Osteoblast (primary cell): Measurements from ENCODE around the gene LENG9. TPM values are rescaled to one million over a fixed set of nuclear protein-coding genes. Genes with fewer than 3 reads are reported as not detected.
A peak's percentile ranks its signal among the peaks of the same experiment; 100 is the strongest.
"Not testable (repeated sequence)": the region's sequence is repeated elsewhere in the genome, so short reads cannot be mapped to it uniquely, and the experiment has no call there.

Experiments
- DNase-seq: peaks from one replicate; pipeline ENCODE4 v3.0.0; 2011; ENCODE audit warnings: low spot score, mixed read lengths; ENCODE audit not compliant: insufficient read length; ENCODE audit errors: missing footprints
- H2AFZ ChIP-seq: 2 replicates; pipeline ENCODE4 v1.6.0; 2011; ENCODE audit warnings: mild to moderate bottlenecking, low read length
- H3K27ac ChIP-seq: 2 replicates; pipeline ENCODE4 v1.5.1; 2011; ENCODE audit warnings: mild to moderate bottlenecking, low read depth, low read length, moderate library complexity
- H3K27me3 ChIP-seq: 2 replicates; pipeline ENCODE4 v1.6.0; 2012; ENCODE audit warnings: mild to moderate bottlenecking, control low read depth, inconsistent platforms, low read length, moderate library complexity; ENCODE audit not compliant: insufficient read depth
- H3K36me3 ChIP-seq: 2 replicates; pipeline ENCODE4 v1.5.1; 2011; ENCODE audit warnings: mild to moderate bottlenecking, low read length, control low read depth, moderate library complexity; ENCODE audit not compliant: insufficient read depth
- H3K4me1 ChIP-seq: 2 replicates; pipeline ENCODE4 v1.5.1; 2011; ENCODE audit warnings: mild to moderate bottlenecking, low read length, control low read depth, moderate library complexity; ENCODE audit not compliant: insufficient read depth
- H3K4me2 ChIP-seq: 2 replicates; pipeline ENCODE4 v1.6.0; 2011; ENCODE audit warnings: mild to moderate bottlenecking, low read length; ENCODE audit not compliant: insufficient read depth
- H3K4me3 ChIP-seq: fragments of 200-600 bp; sonication (generic); 3 replicates; pipeline ENCODE4 v1.5.1; 2012; ENCODE audit warnings: mild to moderate bottlenecking, low read length, inconsistent platforms; ENCODE audit not compliant: insufficient read depth
- H3K79me2 ChIP-seq: 2 replicates; pipeline ENCODE4 v1.6.0; 2012; ENCODE audit warnings: mild to moderate bottlenecking, low read length, control low read depth, inconsistent platforms; ENCODE audit not compliant: insufficient read depth
- H3K9me3 ChIP-seq: 2 replicates; pipeline ENCODE4 v1.5.1; 2011; ENCODE audit warnings: low read depth, low read length, control low read depth
- H4K20me1 ChIP-seq: 2 replicates; pipeline ENCODE4 v1.6.0; 2012; ENCODE audit warnings: mild to moderate bottlenecking, low read length, control low read depth; ENCODE audit not compliant: insufficient read depth
- total RNA-seq: library from RNA; depleted of rRNA; stranded (reverse); fragments of >200 nt; gene quantifications from 2 replicates; pipeline ENCODE4 v1.2.3, GENCODE V29; 2012
- TF ChIP-seq, protein P1 (sequence below): IDR thresholded peaks from 2 replicates; pipeline ENCODE4 v1.5.1; 2011; ENCODE audit warnings: mild to moderate bottlenecking, low read depth, low read length, moderate library complexity; ENCODE audit errors: extremely low read depth

LENG9 gene
- 14.4 and 21.4 TPM in 2 replicates for total RNA-seq

DNA sequence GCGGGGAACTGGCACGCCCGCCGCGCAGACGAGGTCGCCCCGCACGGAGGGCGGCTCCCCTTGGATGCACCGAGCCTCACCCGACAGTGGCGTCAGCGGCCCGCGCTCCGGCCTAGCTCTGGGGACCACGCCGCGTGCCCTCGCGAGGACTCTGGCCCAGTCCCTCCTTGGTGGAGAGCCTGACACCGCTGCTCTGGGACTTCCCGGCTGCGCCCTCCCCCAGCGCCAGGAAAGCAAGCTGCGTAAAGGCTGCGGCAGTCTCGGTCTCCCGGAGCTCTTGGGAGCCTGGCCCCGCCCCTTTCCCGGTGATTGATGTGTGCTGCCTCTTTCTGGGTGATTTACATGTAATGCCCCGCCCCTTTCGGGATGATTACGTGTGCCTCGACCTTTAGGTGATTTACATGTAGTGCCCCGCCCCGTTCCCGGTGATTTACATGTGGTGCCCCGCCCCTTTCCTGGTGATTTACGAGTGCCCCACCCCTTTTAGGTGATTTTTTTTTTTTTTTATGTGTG lies at the start of gene LENG9:
Gene LENG9 (minus strand): TSS at position 248 of the 513 bp plus-strand sequence. CDS start 252 bp downstream, outside the sequence.
- Histone ChIP-seq H3K36me3 (peaks cover 32% of the 10 kb centered on the region), H4K20me1 (peaks cover 23% of the 10 kb centered on the region), H3K4me1 (peaks cover 23% of the 10 kb centered on the region), H2AFZ (peak within 1 kb of the TSS; percentile 89), H3K79me2 (peaks cover 34% of the 10 kb centered on the region), H3K27me3 (no peaks in the 10 kb centered on the region), H3K9me3 (no peaks in the 10 kb centered on the region), H3K27ac (peak within 1 kb of the TSS; percentile 83), H3K4me2 (peak within 1 kb of the TSS; percentile 87), H3K4me3 (peak within 1 kb of the TSS; percentile 76)
- TF ChIP-seq, protein P1, sequence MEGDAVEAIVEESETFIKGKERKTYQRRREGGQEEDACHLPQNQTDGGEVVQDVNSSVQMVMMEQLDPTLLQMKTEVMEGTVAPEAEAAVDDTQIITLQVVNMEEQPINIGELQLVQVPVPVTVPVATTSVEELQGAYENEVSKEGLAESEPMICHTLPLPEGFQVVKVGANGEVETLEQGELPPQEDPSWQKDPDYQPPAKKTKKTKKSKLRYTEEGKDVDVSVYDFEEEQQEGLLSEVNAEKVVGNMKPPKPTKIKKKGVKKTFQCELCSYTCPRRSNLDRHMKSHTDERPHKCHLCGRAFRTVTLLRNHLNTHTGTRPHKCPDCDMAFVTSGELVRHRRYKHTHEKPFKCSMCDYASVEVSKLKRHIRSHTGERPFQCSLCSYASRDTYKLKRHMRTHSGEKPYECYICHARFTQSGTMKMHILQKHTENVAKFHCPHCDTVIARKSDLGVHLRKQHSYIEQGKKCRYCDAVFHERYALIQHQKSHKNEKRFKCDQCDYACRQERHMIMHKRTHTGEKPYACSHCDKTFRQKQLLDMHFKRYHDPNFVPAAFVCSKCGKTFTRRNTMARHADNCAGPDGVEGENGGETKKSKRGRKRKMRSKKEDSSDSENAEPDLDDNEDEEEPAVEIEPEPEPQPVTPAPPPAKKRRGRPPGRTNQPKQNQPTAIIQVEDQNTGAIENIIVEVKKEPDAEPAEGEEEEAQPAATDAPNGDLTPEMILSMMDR: no peak
- peak; percentile 99 for DNase-seq

DNA sequence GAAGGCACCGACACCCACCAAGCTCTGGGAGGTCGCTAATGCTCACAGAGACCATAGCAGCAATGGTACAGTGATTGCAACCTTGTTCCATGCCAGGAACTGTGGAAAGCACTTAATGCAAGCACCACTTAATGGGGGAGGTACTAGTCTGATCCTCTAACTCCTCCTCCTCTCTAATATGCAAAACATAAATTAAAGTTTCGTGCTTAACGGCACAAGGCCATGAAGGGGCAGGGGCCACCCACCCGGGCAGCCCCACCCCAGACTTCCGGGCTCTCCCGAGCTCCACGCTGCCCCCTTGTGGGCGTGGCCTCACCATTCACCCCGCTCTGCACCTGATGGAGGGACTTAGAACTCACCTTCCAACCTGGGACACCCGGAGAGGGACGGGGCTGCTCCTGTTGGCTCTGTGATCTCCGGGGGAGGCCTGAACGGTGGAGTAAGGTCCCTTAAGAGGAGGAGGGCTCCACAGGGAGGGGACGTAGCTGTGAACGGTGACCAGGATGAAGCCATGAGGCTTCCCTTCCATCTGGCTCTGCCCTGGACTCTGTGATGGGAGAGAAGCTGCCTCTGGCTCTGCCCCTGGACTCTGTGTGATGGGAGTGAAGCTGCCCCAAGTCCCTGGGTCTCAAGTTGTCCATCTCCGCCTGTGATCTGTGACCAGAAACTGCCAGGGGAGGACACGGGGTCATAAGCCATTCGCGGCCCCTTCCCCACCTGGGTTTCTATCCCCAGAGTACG lies 45.8 kb upstream of the LENG9 start:
- H3K27ac ChIP-seq, H3K4me3 ChIP-seq, H3K4me1 ChIP-seq, H3K9me3 ChIP-seq, H3K79me2 ChIP-seq, H3K27me3 ChIP-seq, H3K4me2 ChIP-seq, H2AFZ ChIP-seq, DNase-seq, H3K36me3 ChIP-seq, H4K20me1 ChIP-seq: not testable (repeated sequence)

DNA sequence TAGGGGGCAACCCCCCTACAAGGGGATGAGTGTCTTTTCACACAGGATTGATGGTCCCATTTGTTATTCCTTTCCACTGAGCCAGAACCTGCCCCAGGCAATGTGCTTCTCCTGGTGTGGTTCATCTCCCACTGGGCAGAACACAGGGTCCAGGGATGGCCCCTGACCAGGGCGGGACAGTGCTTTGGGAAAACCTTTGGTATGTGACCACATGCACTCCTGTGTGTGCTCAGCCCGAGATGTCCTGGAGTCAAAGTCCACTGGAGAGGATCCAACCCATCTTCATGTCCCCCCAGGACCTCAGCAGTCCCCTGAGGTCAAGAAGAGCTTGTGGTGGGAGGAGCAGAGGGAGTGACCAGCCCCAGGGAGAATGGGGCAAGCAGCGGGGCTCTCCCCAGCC lies 44.9 kb upstream of the LENG9 start:
- not testable (repeated sequence) for H3K4me1 ChIP-seq, H4K20me1 ChIP-seq, H2AFZ ChIP-seq, H3K27ac ChIP-seq, DNase-seq, H3K36me3 ChIP-seq, H3K27me3 ChIP-seq, H3K4me2 ChIP-seq, H3K79me2 ChIP-seq, H3K4me3 ChIP-seq, H3K9me3 ChIP-seq

DNA sequence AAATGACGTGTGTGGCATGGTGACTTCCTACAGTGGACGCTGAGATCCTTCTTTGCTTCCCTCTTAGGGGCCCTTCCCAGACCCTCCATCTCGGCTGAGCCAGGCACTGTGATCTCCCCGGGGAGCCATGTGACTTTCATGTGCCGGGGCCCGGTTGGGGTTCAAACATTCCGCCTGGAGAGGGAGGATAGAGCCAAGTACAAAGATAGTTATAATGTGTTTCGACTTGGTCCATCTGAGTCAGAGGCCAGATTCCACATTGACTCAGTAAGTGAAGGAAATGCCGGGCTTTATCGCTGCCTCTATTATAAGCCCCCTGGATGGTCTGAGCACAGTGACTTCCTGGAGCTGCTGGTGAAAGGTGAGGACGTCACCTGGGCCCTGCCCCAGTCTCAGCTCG lies 44.2 kb upstream of the LENG9 start:
- Histone ChIP-seq H2AFZ (no peak overlapping the region), H3K4me2 (no peak overlapping the region), H3K4me1 (no peaks in the 10 kb centered on the region), H4K20me1 (no peaks in the 10 kb centered on the region), H3K36me3 (no peaks in the 10 kb centered on the region), H3K79me2 (no peaks in the 10 kb centered on the region), H3K4me3 (no peak overlapping the region), H3K27me3 (no peaks in the 10 kb centered on the region), H3K9me3 (no peaks in the 10 kb centered on the region), H3K27ac (no peak overlapping the region)
- TF ChIP-seq, protein P1: no peak
- peak; percentile 2 for DNase-seq

DNA sequence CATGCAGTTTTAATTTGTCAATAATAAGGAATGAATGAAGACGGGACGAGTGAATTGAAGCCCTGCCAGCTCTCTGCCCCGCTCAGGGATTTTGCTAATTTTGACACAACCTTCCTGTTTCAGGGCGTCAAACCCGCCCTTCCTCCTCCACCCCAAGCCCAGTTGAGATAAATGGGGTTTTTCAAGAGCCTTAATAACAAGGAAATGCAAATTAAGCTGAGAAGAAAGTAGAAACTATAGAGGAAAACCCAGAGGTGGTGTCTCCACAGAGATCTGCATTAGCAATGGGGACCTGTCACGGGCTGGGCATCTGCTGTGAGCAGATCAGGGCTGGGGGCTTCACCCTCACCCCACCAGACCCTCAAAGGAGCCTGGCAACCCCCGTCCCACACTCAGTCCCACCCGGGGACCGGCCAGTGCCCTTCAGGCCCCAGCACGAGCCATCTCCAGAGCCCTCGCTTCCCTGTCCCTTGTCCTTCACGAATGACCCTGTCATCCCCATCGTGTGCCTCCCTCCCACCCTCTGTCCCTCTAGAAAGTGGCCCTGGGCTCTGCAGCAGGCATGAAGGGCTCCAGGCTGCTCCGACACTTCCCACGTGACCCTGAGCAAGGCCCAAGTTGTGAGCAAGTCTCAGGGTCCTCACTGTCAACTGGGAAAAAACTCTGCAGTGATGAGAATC lies 43.6 kb upstream of the LENG9 start:
- not testable (repeated sequence) for H2AFZ ChIP-seq, DNase-seq, H3K4me3 ChIP-seq, H3K4me2 ChIP-seq, H3K9me3 ChIP-seq, H3K27me3 ChIP-seq, H3K4me1 ChIP-seq, H3K79me2 ChIP-seq, H3K27ac ChIP-seq, H4K20me1 ChIP-seq, H3K36me3 ChIP-seq
